NB4 (cell line): ENCODE results near the gene DDX27.

ENCODE experiments used
- DNase-seq: peaks from one replicate; pipeline ENCODE4 v3.0.0; 2010; ENCODE audit warnings: low read depth
- H3K4me3 ChIP-seq: one replicate; pipeline ENCODE4 v1.5.1; 2011; ENCODE audit warnings: mild to moderate bottlenecking, low read depth, low read length, moderate library complexity
- MAX ChIP-seq: IDR thresholded peaks from 2 replicates; pipeline ENCODE4 v1.6.1; 2011; ENCODE audit warnings: low read depth, low read length
- MYC ChIP-seq: IDR thresholded peaks from 2 replicates; pipeline ENCODE4 v1.6.1; 2011; ENCODE audit warnings: low read depth, low read length
- POLR2A ChIP-seq: IDR thresholded peaks from 2 replicates; pipeline ENCODE4 v1.6.1; 2011; ENCODE audit warnings: mild to moderate bottlenecking; ENCODE audit not compliant: insufficient read length; ENCODE audit errors: extremely low read depth
- TF ChIP-seq, protein P1 (sequence below): IDR thresholded peaks from one replicate; pipeline ENCODE4 v1.5.1; 2012; ENCODE audit warnings: low read depth, low read length

The DDX27 gene

DNA sequence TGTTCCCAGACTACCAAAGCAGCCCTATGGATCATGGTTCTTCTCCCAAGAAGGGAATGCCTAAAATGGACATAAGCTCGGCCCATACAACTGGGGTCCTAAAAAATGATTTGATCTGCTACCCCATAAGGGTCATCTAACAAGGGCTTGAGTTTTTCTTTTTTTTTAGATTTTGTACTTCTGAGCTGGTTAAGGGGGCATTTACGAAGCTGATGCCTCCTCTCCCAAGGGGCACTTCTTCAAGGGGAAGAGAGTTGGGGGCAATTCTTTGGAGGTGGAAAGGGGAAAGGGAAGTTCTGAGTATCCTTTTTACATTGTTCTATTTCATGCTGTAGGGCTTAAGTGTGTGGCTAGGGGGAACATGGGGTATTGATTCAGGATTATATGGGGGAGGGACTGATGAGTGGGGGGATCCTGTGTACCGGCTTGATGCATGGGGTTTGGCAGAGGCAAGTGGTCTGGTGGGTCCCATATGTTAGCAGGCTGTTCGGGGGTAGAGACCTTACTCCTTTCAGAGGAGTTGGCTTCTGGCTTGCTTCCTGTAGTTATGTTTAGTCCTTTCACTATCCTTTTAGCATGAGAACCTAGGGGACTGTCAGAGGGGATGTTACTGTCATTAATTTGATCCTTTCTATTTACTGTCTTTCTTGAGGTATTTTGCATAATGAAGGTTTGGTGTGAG is 66.7 kb downstream of the DDX27 start:
- DNase-seq: no peak
- no peak for TF ChIP-seq MYC
- TF ChIP-seq POLR2A: peak; percentile 3
- peak overlapping the region; percentile 41 for H3K4me3 ChIP-seq

- peak; percentile 8 for TF ChIP-seq POLR2A
- no peak for TF ChIP-seq MYC
- peak; percentile 63 for DNase-seq
- peak overlapping the region; percentile 41 for H3K4me3 ChIP-seq
Observed at GRCh38 chr20:49286689-49287551, 67.7 kb downstream of the DDX27 start.

DNA sequence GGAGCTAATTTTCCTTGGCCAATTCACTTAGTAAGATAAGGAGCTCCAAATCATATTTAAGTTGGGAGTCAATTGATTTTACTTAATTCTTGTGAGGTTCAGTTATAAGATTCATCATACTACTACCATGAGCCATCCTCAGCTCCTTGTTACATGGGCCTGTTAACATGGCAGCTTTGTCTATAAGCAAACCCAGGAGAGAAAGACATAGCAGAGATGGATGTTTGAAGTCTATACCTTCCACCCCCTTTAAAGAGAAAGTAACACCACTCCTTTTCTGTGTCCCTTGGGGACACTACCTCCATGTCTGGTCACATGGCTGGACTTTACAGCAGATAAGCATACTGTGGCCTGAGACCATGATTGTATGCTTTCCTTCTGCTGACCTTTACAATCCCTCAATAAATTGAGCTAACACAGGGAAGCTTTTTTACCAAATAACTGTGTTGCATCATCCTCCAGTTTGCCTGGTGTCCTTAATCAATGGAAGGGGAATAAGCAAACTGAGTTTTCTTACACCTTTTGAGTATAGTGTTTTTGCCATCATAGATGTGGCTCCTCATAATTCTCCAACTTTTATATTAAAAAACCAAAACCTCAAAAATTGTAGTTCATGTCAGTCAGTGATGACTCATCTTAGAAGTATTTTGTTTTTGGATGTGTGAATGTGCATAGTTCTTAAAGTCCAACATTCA is 68.5 kb downstream of the DDX27 start:
- no peak overlapping the region for H3K4me3 ChIP-seq
- TF ChIP-seq MYC: no peak
- no peak for DNase-seq

GRCh38 chr20:49288250-49288751 is 69.1 kb downstream of the DDX27 start:
- H3K4me3 ChIP-seq: no peak overlapping the region
- no peak for DNase-seq
- TF ChIP-seq MAX: no peak
- TF ChIP-seq POLR2A: peak; percentile 29

GRCh38 chr20:49288784-49289696 is 69.8 kb downstream of the DDX27 start:
- no peak overlapping the region for H3K4me3 ChIP-seq
- no peak for DNase-seq
- TF ChIP-seq POLR2A (peak; percentile 11), MYC (no peak), MAX (no peak)

DNA sequence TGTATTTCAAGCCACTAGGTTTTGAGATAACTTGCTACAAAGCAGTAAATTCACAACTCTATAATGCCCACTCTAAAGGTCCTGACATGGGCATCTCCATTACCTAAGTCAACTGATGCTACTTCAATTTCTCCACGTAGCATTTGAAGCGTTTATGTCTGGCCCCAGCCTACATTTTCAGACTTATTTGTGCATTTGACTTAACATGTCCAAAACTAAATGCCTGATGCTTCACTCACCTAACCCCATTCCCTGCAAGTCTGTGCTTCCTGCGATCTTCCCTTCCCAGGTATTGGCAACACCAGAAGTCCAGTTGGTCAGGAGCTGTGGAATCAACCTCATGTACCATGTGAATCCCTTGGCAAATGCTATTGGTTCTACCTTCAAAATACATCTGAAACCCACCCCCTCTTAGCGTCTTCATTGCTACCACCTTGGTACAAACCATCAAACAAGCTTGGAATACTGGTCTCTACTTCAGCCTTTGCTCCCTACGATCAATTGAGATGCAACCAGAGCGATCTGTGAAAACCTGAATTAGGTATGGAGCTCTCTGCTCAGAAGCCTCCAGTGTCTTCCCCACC is 71.5 kb downstream of the DDX27 start:
- no peak for TF ChIP-seq MYC
- peak; percentile 16 for TF ChIP-seq POLR2A
- no peak overlapping the region for H3K4me3 ChIP-seq
- DNase-seq: no peak

- no peak for DNase-seq
- no peak overlapping the region for H3K4me3 ChIP-seq
- TF ChIP-seq MYC (no peak), POLR2A (peak; percentile 9)
Observed at GRCh38 chr20:49291200-49291599, 72.0 kb downstream of the DDX27 start.

DNA sequence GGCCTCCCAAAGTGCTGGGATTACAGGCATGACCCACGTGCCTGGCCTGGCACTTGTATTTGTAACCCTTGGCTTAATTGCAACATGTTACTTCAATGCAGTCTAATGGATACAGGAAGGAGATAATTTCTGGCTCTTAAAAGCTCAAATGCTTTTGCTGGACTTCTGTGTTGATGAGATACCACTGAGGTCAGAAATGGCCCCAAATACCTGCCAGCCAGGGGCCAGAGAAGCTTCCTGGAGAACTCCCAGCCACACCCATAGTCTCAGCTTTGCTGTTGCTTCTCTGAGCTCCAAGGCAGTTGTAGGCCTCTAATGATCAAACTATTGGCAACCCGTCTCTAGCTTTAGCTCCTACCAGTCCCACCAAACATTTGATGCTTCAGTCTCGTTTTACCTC is 72.8 kb downstream of the DDX27 start:
- TF ChIP-seq MYC (no peak), POLR2A (no peak), MAX (no peak)
- TF ChIP-seq, protein P1, sequence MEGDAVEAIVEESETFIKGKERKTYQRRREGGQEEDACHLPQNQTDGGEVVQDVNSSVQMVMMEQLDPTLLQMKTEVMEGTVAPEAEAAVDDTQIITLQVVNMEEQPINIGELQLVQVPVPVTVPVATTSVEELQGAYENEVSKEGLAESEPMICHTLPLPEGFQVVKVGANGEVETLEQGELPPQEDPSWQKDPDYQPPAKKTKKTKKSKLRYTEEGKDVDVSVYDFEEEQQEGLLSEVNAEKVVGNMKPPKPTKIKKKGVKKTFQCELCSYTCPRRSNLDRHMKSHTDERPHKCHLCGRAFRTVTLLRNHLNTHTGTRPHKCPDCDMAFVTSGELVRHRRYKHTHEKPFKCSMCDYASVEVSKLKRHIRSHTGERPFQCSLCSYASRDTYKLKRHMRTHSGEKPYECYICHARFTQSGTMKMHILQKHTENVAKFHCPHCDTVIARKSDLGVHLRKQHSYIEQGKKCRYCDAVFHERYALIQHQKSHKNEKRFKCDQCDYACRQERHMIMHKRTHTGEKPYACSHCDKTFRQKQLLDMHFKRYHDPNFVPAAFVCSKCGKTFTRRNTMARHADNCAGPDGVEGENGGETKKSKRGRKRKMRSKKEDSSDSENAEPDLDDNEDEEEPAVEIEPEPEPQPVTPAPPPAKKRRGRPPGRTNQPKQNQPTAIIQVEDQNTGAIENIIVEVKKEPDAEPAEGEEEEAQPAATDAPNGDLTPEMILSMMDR: no peak
- no peak for DNase-seq
- no peak overlapping the region for H3K4me3 ChIP-seq

DNA sequence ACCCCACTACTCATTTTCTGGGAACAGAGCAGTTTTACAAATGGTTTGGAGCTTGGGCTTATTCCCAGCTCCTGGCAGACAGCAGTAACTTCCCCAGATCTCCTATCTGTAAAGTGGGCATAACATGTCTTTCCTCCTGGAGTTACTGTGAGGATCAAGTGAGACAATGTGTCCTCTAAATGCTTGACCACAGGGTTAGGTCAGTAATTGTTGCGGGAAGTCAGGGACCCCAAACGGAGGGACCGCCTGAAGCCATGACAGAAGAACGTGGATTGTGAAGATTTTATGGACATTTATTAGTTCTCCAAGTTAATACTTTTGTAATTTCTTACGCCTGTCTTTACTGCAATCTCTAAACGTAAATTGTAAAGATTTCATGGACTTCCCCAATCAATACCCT is 73.9 kb downstream of the DDX27 start:
- TF ChIP-seq POLR2A: no peak
- TF ChIP-seq, protein P1: no peak
- TF ChIP-seq MYC: no peak
- no peak for TF ChIP-seq MAX
- DNase-seq: no peak

More for the DNA sequence above, 73.9 kb downstream of the DDX27 start:
- no peak overlapping the region for H3K4me3 ChIP-seq
